Measurements from ENCODE around the gene TMOD1. TPM values are rescaled to one million over a fixed set of nuclear protein-coding genes. Genes with fewer than 3 reads are reported as not detected.
"Not testable (repeated sequence)": the region's sequence is repeated elsewhere in the genome, so short reads cannot be mapped to it uniquely, and the experiment has no call there.

TMOD1 gene
- 1 to 10 TPM; 1.4 to 1.9 (median 1.6) TPM for polyA plus RNA-seq (ENCODE audit: insufficient read length in 3 of 3)
- long read RNA-seq, donor 1 = 0 reads
- long read RNA-seq, donor 2 = 0 reads
- long read RNA-seq, donor 3, partial matches to known transcripts = 5 of 5 reads
- long read RNA-seq, donor 3, other reads (novel, unspliced or antisense) = 0 of 5 reads
- long read RNA-seq, donor 4 = 0 reads
- long read RNA-seq, donor 5 = 0 reads
- long read RNA-seq, donor 6, partial matches to known transcripts = 46 of 46 reads
- long read RNA-seq, donor 6, other reads (novel, unspliced or antisense) = 0 of 46 reads
- long read RNA-seq, donor 7 = 0 reads
- long read RNA-seq, donor 8, partial matches to known transcripts = 0 of 1 reads
- long read RNA-seq, donor 8, other reads (novel, unspliced or antisense) = 0 of 1 reads
- long read RNA-seq, donor 9, partial matches to known transcripts = 13 of 14 reads
- long read RNA-seq, donor 9, other reads (novel, unspliced or antisense) = 0 of 14 reads
- long read RNA-seq, donor 10 = 0 reads
- long read RNA-seq, donor 11 = 0 reads
- long read RNA-seq, donor 12, partial matches to known transcripts = 15 of 15 reads
- long read RNA-seq, donor 12, other reads (novel, unspliced or antisense) = 0 of 15 reads
- long read RNA-seq, donor 13 = 0 reads
- long read RNA-seq, donor 14 = 0 reads
- long read RNA-seq, donor 15, partial matches to known transcripts = 15 of 24 reads
- long read RNA-seq, donor 15, other reads (novel, unspliced or antisense) = 9 of 24 reads
- long read RNA-seq, donor 16 = 0 reads

GRCh38 chr9:97501177-97501971, at the start of gene TMOD1:
TSS of gene TMOD1 (plus strand) at chr9:97501666. CDS start at chr9:97524189, 22,523 bp downstream.
- DNase-seq = peak; percentile 28

GRCh38 chr9:97453573-97453972, 47.9 kb upstream of the TMOD1 start:
- DNase-seq = not testable (repeated sequence)

- DNase-seq = not testable (repeated sequence)
These were observed 44.6 kb upstream of the TMOD1 start for GRCh38 chr9:97456841-97457240.

- no peak for DNase-seq
These were observed 42.1 kb upstream of the TMOD1 start for GRCh38 chr9:97459326-97459725.

- DNase-seq = no peak
These were observed 39.3 kb upstream of the TMOD1 start for GRCh38 chr9:97462159-97462558.

GRCh38 chr9:97462914-97463313, 38.6 kb upstream of the TMOD1 start:
- DNase-seq = no peak

- DNase-seq = peak; percentile 43
These were observed 32.6 kb upstream of the TMOD1 start for GRCh38 chr9:97468658-97469448.

- DNase-seq = no peak
These were observed 31.4 kb upstream of the TMOD1 start for GRCh38 chr9:97470076-97470475.

- no peak for DNase-seq
These were observed 27.7 kb upstream of the TMOD1 start for GRCh38 chr9:97473717-97474116.

- DNase-seq = no peak
These were observed 27.0 kb upstream of the TMOD1 start for GRCh38 chr9:97474372-97474925.

- DNase-seq = no peak
These were observed 26.4 kb upstream of the TMOD1 start for GRCh38 chr9:97475059-97475458.

- DNase-seq = no peak
These were observed 23.0 kb upstream of the TMOD1 start for GRCh38 chr9:97478301-97478981.

- no peak for DNase-seq
These were observed 21.8 kb upstream of the TMOD1 start for GRCh38 chr9:97479496-97480159.

- DNase-seq = no peak
These were observed 21.3 kb upstream of the TMOD1 start for GRCh38 chr9:97480174-97480573.

- no peak for DNase-seq
These were observed 20.7 kb upstream of the TMOD1 start for GRCh38 chr9:97480749-97481148.

- DNase-seq = no peak
These were observed 17.3 kb upstream of the TMOD1 start for GRCh38 chr9:97484134-97484533.

- DNase-seq = no peak
These were observed 14.4 kb upstream of the TMOD1 start for GRCh38 chr9:97487107-97487506.

- no peak for DNase-seq
These were observed 13.6 kb upstream of the TMOD1 start for GRCh38 chr9:97487861-97488260.

- no peak for DNase-seq
These were observed 10.1 kb upstream of the TMOD1 start for GRCh38 chr9:97491216-97491999.
